Activated CD8-positive, alpha-beta memory T cell treated with anti-CD3 and anti-CD28 coated beads, Interleukin-2, amount 50 U/mL, for 1 hour (primary cell): ENCODE measurements around the gene CHD5.
"Not testable (repeated sequence)": the region's sequence is repeated elsewhere in the genome, so short reads cannot be mapped to it uniquely, and the experiment has no call there.

Experiments
- DNase-seq: peaks from one replicate; pipeline ENCODE4 v3.0.0-alpha.2; 2020; ENCODE audit errors: extremely low read depth

CHD5 gene

GRCh38 chr1:6180268-6180706 is at the start of gene CHD5:
Gene CHD5 (minus strand): TSS chr1:6180321. CDS start chr1:6180023, 298 bp downstream.
- DNase-seq: no peak

DNA sequence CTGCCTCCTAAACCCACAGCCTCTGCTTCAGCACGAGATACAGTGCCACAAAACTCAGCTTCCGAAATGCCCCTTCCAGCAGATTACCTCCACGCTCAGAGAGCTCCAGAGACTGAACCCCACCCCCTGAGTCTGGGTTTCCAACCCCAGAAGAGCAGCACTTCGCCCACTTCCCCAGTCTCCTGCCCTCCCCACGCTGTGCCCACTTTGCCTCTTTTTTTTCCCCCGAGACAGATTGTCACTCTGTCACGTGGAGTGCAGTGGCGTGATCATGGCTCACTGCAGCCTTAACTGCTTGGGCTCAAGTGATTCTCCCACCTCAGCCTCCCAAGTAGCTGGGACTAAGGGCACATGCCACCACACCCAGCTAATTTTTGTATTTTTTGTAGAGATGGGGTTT is 45.5 kb upstream of the CHD5 start:
- DNase-seq: no peak

GRCh38 chr1:6224718-6225117 is 44.6 kb upstream of the CHD5 start:
- no peak for DNase-seq

- no peak for DNase-seq
These were observed 43.5 kb upstream of the CHD5 start for GRCh38 chr1:6223617-6224016.

- DNase-seq: no peak
These were observed 42.5 kb upstream of the CHD5 start for GRCh38 chr1:6222636-6223035.

- no peak for DNase-seq
These were observed 41.2 kb upstream of the CHD5 start for GRCh38 chr1:6221210-6221784.

DNA sequence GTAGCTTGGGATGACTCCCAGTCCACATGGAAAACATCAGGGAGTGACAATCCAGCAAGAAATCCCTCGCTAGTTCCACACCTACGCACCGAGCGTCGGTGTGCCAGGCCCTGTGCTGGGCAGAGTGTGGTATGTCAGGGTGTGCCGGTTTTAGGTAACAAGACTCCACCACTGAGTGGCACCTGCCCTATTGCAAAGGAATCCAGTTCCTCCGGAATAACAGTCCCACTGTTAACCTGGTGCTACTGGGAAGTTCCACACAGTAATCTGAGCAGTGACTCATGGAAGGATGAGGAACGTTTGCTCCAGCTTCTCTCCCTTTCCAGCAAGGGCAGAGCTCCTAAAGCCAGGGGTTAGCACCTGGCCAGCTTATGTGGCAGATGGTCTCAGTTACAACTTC is 40.1 kb upstream of the CHD5 start:
- DNase-seq: no peak

GRCh38 chr1:6219641-6220040 is 39.5 kb upstream of the CHD5 start:
- not testable (repeated sequence) for DNase-seq

DNA sequence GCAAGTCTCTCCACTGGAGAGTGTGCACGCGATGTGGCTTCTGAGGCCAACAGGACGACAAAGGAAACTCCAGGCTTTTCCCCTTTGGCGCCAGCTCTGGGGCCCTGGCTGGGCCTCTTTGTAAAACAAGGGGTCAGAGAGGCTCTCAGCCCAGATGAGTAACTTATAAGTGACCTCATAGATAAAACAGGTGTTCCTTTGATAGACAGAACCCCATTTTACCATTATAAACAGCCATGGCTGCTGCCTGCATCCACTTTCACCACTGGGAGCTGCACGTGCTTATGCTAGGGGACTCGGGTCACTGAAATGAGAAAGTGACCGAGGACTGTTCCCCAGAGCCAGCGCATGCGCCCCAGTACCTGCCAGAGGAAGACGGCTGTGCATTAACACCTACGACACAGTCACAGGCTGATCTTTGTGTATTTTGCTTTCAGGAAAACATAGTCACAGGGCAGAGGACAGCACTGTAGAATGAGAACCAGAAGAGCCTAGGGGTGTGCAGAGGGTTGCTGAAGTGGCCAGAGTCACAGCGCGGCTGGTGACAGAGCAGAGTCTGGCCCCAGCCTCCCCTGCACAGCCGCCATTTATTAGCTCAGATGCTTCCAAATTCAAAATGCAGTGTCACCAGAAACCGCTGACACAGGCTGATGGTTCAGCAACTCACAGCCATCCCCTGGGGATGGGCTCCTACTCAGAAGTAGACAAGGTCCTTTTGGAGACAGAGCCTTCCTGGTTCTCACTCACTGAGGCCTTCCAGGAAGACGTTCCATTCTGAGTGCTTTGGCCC is 38.4 kb upstream of the CHD5 start:
- DNase-seq: no peak

- no peak for DNase-seq
These were observed 32.3 kb upstream of the CHD5 start for GRCh38 chr1:6212193-6212959.

- DNase-seq: no peak
These were observed 31.6 kb upstream of the CHD5 start for GRCh38 chr1:6211731-6212130.

GRCh38 chr1:6210591-6211355 is 30.7 kb upstream of the CHD5 start:
- DNase-seq: no peak

DNA sequence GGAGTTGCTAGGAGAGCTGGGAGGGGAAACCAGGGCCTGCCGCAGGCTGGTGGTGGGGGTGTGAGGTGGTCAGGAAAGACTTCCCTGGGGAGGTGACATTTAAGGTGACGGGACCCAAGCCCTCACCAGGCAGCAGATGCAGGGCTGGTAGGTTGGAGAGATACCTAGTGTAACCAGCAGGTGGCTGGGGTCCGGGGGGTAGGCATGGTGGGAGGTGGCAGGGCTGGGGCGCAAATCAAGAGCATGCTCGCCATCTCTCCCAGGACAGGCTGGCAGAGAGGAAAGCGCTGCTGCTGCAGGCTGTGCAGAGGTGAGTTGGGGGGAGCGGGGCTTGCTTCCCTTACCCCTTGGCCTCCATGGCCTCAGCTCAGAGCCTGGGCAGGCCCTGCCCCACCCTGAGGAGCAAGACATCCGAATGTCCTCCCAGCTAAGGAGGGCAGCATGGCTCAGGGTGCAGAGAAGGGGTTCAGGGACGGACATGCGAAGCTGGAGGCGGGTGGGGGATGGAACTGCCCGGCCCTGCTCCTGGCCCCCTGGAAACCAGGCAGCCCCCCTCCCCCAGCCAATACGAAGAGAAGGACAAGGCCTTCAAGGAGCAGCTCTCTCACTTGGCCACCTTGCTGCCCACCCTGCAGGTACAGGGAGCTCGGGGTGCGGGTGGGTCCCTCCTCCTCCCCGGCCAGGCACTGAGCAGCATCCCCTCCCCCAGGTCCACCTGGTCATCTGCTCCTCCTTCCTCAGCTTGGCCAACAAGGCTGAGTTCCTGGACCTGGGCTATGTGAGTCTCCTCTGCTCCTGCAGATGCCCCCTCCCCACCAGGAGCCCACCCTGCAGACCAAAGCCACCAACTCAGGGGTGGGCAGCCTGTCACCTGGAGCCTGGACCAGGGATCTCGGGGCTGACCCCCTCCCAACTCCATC is 29.8 kb upstream of the CHD5 start:
- DNase-seq: no peak

- DNase-seq: no peak
These were observed 28.9 kb upstream of the CHD5 start for GRCh38 chr1:6208723-6209660.

DNA sequence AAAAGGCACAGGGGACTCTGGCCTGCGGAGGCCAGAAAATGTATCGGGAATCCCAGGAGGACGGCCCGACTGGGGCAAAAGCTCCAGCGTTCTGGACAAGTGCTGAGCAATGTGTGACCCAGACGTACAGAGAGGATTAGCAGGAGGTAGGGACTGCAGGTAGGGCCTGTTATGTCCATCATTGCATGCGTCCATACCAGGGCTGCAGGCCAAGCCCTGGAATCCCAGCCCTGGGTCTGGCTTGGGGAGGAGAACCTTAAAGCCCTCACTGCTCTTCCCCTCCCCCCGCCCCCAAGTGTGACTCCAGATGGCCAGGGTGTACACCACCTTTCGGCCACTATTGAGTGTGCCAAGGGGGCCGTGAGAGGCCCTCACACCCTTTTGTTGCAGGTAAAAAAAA is 27.8 kb upstream of the CHD5 start:
- no peak for DNase-seq

DNA sequence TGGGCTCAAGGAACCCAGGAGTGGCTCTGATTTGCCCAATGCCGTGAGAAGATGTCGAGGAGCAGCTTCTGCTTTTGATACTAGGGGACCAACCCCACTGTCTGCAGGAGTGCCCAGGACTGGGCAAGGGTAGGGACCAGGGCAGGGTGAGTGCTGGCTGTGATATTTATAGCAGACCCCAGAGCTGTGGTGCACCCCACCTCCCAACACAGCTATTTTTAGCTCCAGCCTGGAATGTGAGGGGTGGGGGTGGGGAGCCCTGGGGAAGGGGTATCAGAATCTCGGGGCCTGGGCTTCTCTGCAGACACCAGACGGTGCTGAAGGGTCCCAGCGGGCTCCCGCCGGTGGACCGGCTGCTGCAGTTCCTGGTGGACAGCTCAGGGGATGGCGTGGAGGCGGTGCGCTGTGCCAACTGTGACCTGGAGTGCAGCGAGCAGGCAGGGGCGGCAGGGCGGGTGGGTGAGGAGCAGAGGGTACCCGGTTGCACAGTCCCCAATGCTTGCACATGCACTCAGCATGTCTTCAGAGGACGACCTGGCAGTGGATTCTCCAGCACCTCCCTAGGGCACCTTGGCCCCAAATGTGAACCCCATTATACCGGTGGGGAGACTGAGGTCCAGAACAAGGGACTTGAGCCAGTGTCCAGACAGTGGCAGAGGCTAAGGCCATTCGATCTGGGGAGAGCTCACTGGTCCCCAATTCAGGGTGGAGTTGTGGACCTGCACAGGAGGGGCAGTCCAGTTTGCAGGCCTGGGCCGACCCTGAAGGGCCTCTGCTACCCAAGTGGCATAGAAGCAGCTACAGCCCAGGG is 27.2 kb upstream of the CHD5 start:
- DNase-seq: no peak

DNA sequence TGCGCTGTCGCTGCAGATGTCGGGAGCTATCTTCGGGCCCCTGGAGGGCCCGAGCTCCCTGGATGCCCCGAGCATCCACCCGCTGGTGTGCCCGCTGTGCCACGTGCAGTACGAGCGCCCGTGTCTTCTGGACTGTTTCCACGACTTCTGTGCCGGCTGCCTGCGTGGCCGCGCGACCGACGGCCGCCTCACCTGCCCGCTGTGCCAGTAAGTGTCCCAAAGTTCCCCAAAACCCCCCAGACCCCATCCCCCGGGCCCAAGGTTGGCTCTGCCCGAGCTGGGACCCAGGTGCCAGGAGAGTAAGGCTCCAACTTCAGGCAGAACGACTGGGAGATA is 26.4 kb upstream of the CHD5 start:
- DNase-seq: no peak

- DNase-seq: no peak
These were observed 25.9 kb upstream of the CHD5 start, which contains the start of gene RNF207 for GRCh38 chr1:6205849-6206519. Gene RNF207 (plus strand): TSS chr1:6206119. CDS start chr1:6206536, 417 bp downstream.
